DLD1 (cell line): ENCODE results near the gene AUTS2.
"Not testable (repeated sequence)": the region's sequence is repeated elsewhere in the genome, so short reads cannot be mapped to it uniquely, and the experiment has no call there.

Experiments used
- in situ Hi-C: cut with HindIII; loops from 2 replicates; pipeline ENCODE4 v1.10.0; 2017; ENCODE audit warnings: low sequenced_read_pairs

Gene AUTS2

GRCh38 chr7:70648499-70648861, 1050.2 kb downstream of the AUTS2 start:
- in situ Hi-C loops, result not testable (repeated sequence)

- in situ Hi-C loops, result no loop called here
Observed at GRCh38 chr7:70649323-70649722, 1051.0 kb downstream of the AUTS2 start.

GRCh38 chr7:70654146-70654545, 1055.9 kb downstream of the AUTS2 start:
- in situ Hi-C loops, result no loop called here

GRCh38 chr7:70654979-70655378, 1056.7 kb downstream of the AUTS2 start:
- in situ Hi-C loops, result no loop called here

- in situ Hi-C loops, result no loop called here
Observed at GRCh38 chr7:70655694-70656093, 1057.4 kb downstream of the AUTS2 start.

GRCh38 chr7:70657571-70657970, 1059.3 kb downstream of the AUTS2 start:
- in situ Hi-C loops, result no loop called here

GRCh38 chr7:70657989-70658632, 1059.8 kb downstream of the AUTS2 start:
- in situ Hi-C loops, result no loop called here

- in situ Hi-C loops, result no loop called here
Observed at GRCh38 chr7:70659263-70659662, 1061.0 kb downstream of the AUTS2 start.

GRCh38 chr7:70660154-70660818, 1062.0 kb downstream of the AUTS2 start:
- in situ Hi-C loops, result no loop called here

GRCh38 chr7:70660819-70661191, 1062.5 kb downstream of the AUTS2 start:
- in situ Hi-C loops, result no loop called here

- in situ Hi-C loops, result no loop called here
Observed at GRCh38 chr7:70663680-70664079, 1065.4 kb downstream of the AUTS2 start.

- in situ Hi-C loops, result no loop called here
Observed at GRCh38 chr7:70665997-70666396, 1067.7 kb downstream of the AUTS2 start.

- in situ Hi-C loops, result no loop called here
Observed at GRCh38 chr7:70667406-70667805, 1069.1 kb downstream of the AUTS2 start.

GRCh38 chr7:70668606-70669358, 1070.5 kb downstream of the AUTS2 start:
- in situ Hi-C loops, result no loop called here

- in situ Hi-C loops, result no loop called here
Observed at GRCh38 chr7:70669854-70670253, 1071.6 kb downstream of the AUTS2 start.

GRCh38 chr7:70670288-70670687, 1072.0 kb downstream of the AUTS2 start:
- in situ Hi-C loops, result no loop called here

- in situ Hi-C loops, result no loop called here
Observed at GRCh38 chr7:70673778-70674570, 1075.7 kb downstream of the AUTS2 start.

- in situ Hi-C loops, result no loop called here
Observed at GRCh38 chr7:70674571-70675010, 1076.3 kb downstream of the AUTS2 start.

GRCh38 chr7:70676243-70676642, 1078.0 kb downstream of the AUTS2 start:
- in situ Hi-C loops, result no loop called here

- in situ Hi-C loops, result no loop called here
Observed at GRCh38 chr7:70678621-70679251, 1080.5 kb downstream of the AUTS2 start.

- in situ Hi-C loops, result no loop called here
Observed at GRCh38 chr7:70679661-70680060, 1081.4 kb downstream of the AUTS2 start.
